Lung microvascular endothelial cell (primary cell): ENCODE data around the gene PC. TPM values are rescaled to one million over a fixed set of nuclear protein-coding genes. Genes with fewer than 3 reads are reported as not detected.

ENCODE experiments used
- DNase-seq, 2 donors: peaks; one replicate each; pipeline versions ENCODE4 v3.0.0 to v3.0.0-alpha.2; 2010; ENCODE audit warnings: low read depth in 2 of 2
- total RNA-seq: library from RNA; depleted of rRNA; stranded (reverse); fragments of >200 nt; gene quantifications from 2 replicates; pipeline ENCODE4 v1.2.1, GENCODE V29; 2014

PC gene
- total RNA-seq, 1 donor from 2014 or later = 10.5 TPM

- no peak for DNase-seq
These were observed 90.0 kb downstream of the PC start for GRCh38 chr11:66868082-66868725.

GRCh38 chr11:66867425-66868040 is 90.7 kb downstream of the PC start:
- no peak for DNase-seq

GRCh38 chr11:66866511-66866986 is 91.6 kb downstream of the PC start:
- DNase-seq = no peak

- no peak for DNase-seq
These were observed 92.2 kb downstream of the PC start for GRCh38 chr11:66866007-66866406.

GRCh38 chr11:66864924-66865697 is 93.1 kb downstream of the PC start:
- no peak for DNase-seq

GRCh38 chr11:66864172-66864901 is 93.8 kb downstream of the PC start:
- no peak for DNase-seq

- no peak for DNase-seq
These were observed 94.6 kb downstream of the PC start for GRCh38 chr11:66863428-66864125.

- no peak for DNase-seq
These were observed 95.6 kb downstream of the PC start for GRCh38 chr11:66862559-66863037.

GRCh38 chr11:66861774-66862558 is 96.2 kb downstream of the PC start:
- DNase-seq = no peak

- DNase-seq = no peak
These were observed 97.0 kb downstream of the PC start for GRCh38 chr11:66861038-66861773.

- DNase-seq = no peak
These were observed 97.7 kb downstream of the PC start for GRCh38 chr11:66860449-66860831.

GRCh38 chr11:66859686-66860448 is 98.3 kb downstream of the PC start:
- no peak for DNase-seq

GRCh38 chr11:66858939-66859685 is 99.1 kb downstream of the PC start:
- no peak for DNase-seq

GRCh38 chr11:66858186-66858938 is 99.8 kb downstream of the PC start:
- DNase-seq = no peak

- DNase-seq = no peak
These were observed 100.3 kb downstream of the PC start for GRCh38 chr11:66857927-66858185.

GRCh38 chr11:66857234-66857926 is 100.8 kb downstream of the PC start:
- no peak for DNase-seq
